K562 (cell line): ENCODE data around the gene MYOG. TPM values are rescaled to one million over a fixed set of nuclear protein-coding genes. Genes with fewer than 3 reads are reported as not detected.

Experiments
- ATAC-seq: fragments of 200-7000 bp; cut with Tn5 transposase; 3 replicates; pipeline ENCODE4 v1.9.1; 2020; ENCODE audit warnings: moderate library complexity
- BruUV-seq: library from RNA; stranded (reverse); fragments of 400-500 nt; replicated peaks from 2 replicates; lab custom pipeline; 2021; lab: Mats Ljungman, UMichigan
- CTCF ChIA-PET: fragments of 300-600 bp; formaldehyde crosslinking; extraction: SDS; loops from one replicate; lab custom pipeline; 2021; ENCODE audit warnings: low intra/inter-chr PET ratio; lab: Yijun Ruan, JAX
- POLR2A ChIA-PET: fragments of 300-600, 350-650 bp; sonication (Branson Sonifier 250); formaldehyde crosslinking; extraction: SDS; loops from one replicate; lab custom pipeline; 2021; ENCODE audit warnings: antibody characterized with exemption, inconsistent platforms; lab: Yijun Ruan, JAX
- DNase-seq, 4 experiments: peaks; one replicate each; pipeline versions ENCODE4 v3.0.0 to v3.0.0-alpha.2; 2011 to 2018; ENCODE audit warnings: low spot score in 3 of 4, mixed read lengths in 3 of 4; ENCODE audit errors: extremely low read depth in 1 of 4
- FAIRE-seq: peaks from 2 replicates; lab custom pipeline; 2011; peaks lifted over from hg19 to GRCh38; lab: Jason Lieb, UNC
- H2AFZ ChIP-seq: 2 replicates; pipeline ENCODE4 v1.6.0; 2011; ENCODE audit warnings: low read depth, low read length, control low read depth, inconsistent platforms
- H3K27ac ChIP-seq: fragments of 200-600 bp; 3 replicates; pipeline ENCODE4 v1.8.0; 2011; ENCODE audit warnings: low read depth, mild to moderate bottlenecking, control low read depth, inconsistent platforms, low read length, moderate library complexity, mixed read lengths; ENCODE audit errors: extremely low read depth
- H3K27me3 ChIP-seq, 2 experiments: fragments of 300-600 bp in 1 of 2; 2 replicates in 1 of 2; 3 replicates in 1 of 2; pipeline versions ENCODE4 v1.6.0 to v1.8.0; 2011; ENCODE audit warnings: inconsistent platforms in 2 of 2, low read length in 2 of 2, mild to moderate bottlenecking in 1 of 2, mixed read lengths in 1 of 2, moderate library complexity in 1 of 2; ENCODE audit not compliant: control insufficient read depth in 2 of 2, insufficient read depth in 2 of 2
- H3K36me3 ChIP-seq: fragments of 300-600 bp; 3 replicates; pipeline ENCODE4 v1.8.0; 2011; ENCODE audit warnings: mild to moderate bottlenecking, low read length, inconsistent platforms; ENCODE audit not compliant: control insufficient read depth, insufficient read depth
- H3K4me1 ChIP-seq, 2 experiments: fragments of 200-600 bp in 1 of 2; replicated peaks in 1 of 2; 2 replicates in 1 of 2; 3 replicates in 1 of 2; pipeline versions ENCODE4 v1.5.1 to v1.8.0; 2011; ENCODE audit warnings: inconsistent platforms in 2 of 2, low read length in 2 of 2, mild to moderate bottlenecking in 1 of 2, mixed read lengths in 1 of 2, moderate library complexity in 1 of 2; ENCODE audit not compliant: control insufficient read depth in 2 of 2, insufficient read depth in 2 of 2
- H3K4me2 ChIP-seq: 2 replicates; pipeline ENCODE4 v1.6.1; 2011; ENCODE audit warnings: low read length, control low read depth, inconsistent platforms, mixed read lengths; ENCODE audit not compliant: insufficient read depth
- H3K4me3 ChIP-seq: fragments of 200-600 bp; sonication (generic), shearing (Covaris generic); 2 replicates; pipeline ENCODE4 v1.5.1; 2016; ENCODE audit warnings: control low read depth, inconsistent platforms
- H3K79me2 ChIP-seq: fragments of 200-600 bp; 3 replicates; pipeline ENCODE4 v1.8.0; 2011; ENCODE audit warnings: low read length, inconsistent platforms; ENCODE audit not compliant: control insufficient read depth, insufficient read depth
- H3K9ac ChIP-seq, 2 experiments: 2 replicates each; pipeline versions ENCODE4 v1.6.0 to v1.6.1; 2011; ENCODE audit warnings: low read depth in 2 of 2, low read length in 2 of 2, control low read depth in 1 of 2, inconsistent platforms in 1 of 2, mild to moderate bottlenecking in 1 of 2, mixed read lengths in 1 of 2; ENCODE audit not compliant: insufficient read depth in 1 of 2
- H3K9me1 ChIP-seq: one replicate; pipeline ENCODE4 v1.6.0; 2011; ENCODE audit warnings: inconsistent platforms, mild to moderate bottlenecking, low read length, moderate library complexity; ENCODE audit not compliant: control insufficient read depth, insufficient read depth
- H3K9me3 ChIP-seq: replicated peaks from 2 replicates; pipeline ENCODE4 v1.5.1; 2011; ENCODE audit warnings: low read depth, low read length, inconsistent platforms; ENCODE audit not compliant: control insufficient read depth, insufficient read depth
- H4K20me1 ChIP-seq: replicated peaks from 2 replicates; pipeline ENCODE4 v1.6.1; 2011; ENCODE audit warnings: low read length, inconsistent platforms, mixed read lengths; ENCODE audit not compliant: control insufficient read depth, insufficient read depth
- ESRRA ChIP-seq: fragments of 450-650 bp; IDR thresholded peaks from 2 replicates; pipeline ENCODE4 v1.6.1; 2014; ENCODE audit warnings: low read depth, mild to moderate bottlenecking, moderate library complexity, borderline replicate concordance
- GATAD2A ChIP-seq: fragments of 450-650 bp; IDR thresholded peaks from 2 replicates; pipeline ENCODE4 v1.6.1; 2017
- NR2C1 ChIP-seq, 2 experiments: fragments of 450-650 bp; IDR thresholded peaks; 2 replicates each; pipeline ENCODE4 v1.6.1; 2017; ENCODE audit warnings: mild to moderate bottlenecking in 2 of 2, antibody characterized with exemption in 1 of 2, inconsistent platforms in 1 of 2, missing compliant biosample characterization in 1 of 2, missing genetic modification characterization in 1 of 2
- NR2C2 ChIP-seq, 2 experiments: fragments of 200-800 bp in 1 of 2; sonication (Bioruptor generic) in 1 of 2; sonication (generic) in 1 of 2; formaldehyde crosslinking in 1 of 2; IDR thresholded peaks; 2 replicates each; pipeline versions ENCODE4 v1.6.1 to v1.8.0; 2016 to 2022; ENCODE audit warnings: mild to moderate bottlenecking in 1 of 2, missing compliant biosample characterization in 1 of 2, missing genetic modification characterization in 1 of 2, missing genetic modification reagents in 1 of 2
- WGBS: fragments of 100-300 bp; shearing (Covaris generic); methylation state at CpG from one replicate; pipeline ENCODE4 v1.1.6; 2016; ENCODE audit warnings: low coverage, mixed read lengths; ENCODE audit not compliant: insufficient coverage; ENCODE audit errors: missing lambda C conversion rate; 5-methylcytosine and 5-hydroxymethylcytosine counted together
- in situ Hi-C: fragments of 300-500 bp; cut with MboI; formaldehyde crosslinking; loops from 4 replicates; pipeline ENCODE4 v1.15.0; 2018; ENCODE audit warnings: inconsistent platforms, mixed read lengths
- intact Hi-C: fragments of 100-400 bp; cut with micrococcal nuclease; formaldehyde crosslinking; loops from 2 replicates; pipeline ENCODE4 v1.14.2; 2022
- polyA plus RNA-seq, 8 experiments: library from polyadenylated mRNA; depleted of rRNA in 4 of 8; stranded (reverse) in 5 of 8; unstranded in 3 of 8; fragments of >200 nt; fragmentation: Nextera tagmentation in 2 of 8; fragmentation: Illumina TruSeq in 1 of 8; extraction: Ambion mirVana in 2 of 8; extraction: Trizol in 1 of 8; gene quantifications; 2 replicates each; pipeline versions ENCODE4 v1.2.1 to v1.2.3, GENCODE V29; 2011 to 2014; ENCODE audit warnings: inconsistent platforms in 1 of 8, missing spikeins in 1 of 8
- total RNA-seq, 7 experiments: library from RNA; depleted of rRNA in 6 of 7; stranded (reverse); fragments of >200 nt in 6 of 7; fragmentation: Illumina TruSeq in 2 of 7; extraction: Trizol in 2 of 7; gene quantifications; 2 replicates each; pipeline versions ENCODE4 v1.2.1 to v1.2.3, GENCODE V29; 2011 to 2021; ENCODE audit warnings: low replicate concordance in 1 of 7

Gene MYOG
- total and polyA plus RNA-seq, 9 of the 15 experiments (the other 6 are each of a cell fraction or from before 2014, with no cell fraction given): not detected

DNA sequence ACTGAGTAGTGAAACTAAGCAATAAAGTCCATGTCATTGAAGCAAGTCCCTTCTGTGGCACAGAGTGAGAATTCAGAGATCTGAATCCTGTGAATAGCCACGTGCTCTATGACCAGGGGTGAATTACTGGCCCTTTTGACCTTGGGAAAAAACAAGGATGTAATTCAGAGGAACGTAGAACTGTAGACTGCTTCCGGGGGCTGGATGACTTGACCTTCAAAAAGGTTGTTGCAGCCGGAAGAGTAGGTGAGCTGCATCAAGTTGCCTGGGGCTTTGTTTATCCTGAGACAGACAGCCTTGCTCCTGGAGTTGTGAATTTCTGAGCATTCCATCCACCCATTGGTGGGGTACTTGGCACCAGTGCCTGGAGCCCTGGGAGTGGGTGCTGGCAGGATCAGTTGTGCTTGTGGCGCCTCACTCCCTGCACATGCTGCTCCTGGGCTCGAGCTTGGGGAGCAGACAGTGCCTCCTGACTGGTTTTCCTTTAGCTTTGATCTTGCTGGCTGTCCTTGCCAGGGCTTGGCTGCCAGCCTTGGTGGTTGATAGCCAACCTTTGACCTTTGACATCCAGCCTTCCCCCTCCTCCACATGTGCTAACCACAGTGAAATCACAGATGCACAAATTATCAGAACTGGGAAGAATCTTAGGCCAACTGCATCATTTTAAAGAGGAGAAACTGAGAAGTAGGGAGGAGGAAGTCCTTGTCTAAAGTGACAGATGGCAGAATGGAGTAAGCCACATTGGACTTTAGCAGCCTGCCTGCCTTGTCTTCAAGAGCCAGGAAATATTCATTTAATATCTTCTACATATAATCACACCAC is 16.2 kb upstream of the MYOG start:
- intact Hi-C loops (no loop called here), in situ Hi-C loops (no loop called here)
- H3K27ac ChIP-seq: no peak overlapping the region
- CTCF ChIA-PET: no interaction called here
- DNase-seq: no peak
- no peaks in the 10 kb centered on the region for H4K20me1 ChIP-seq
- BruUV-seq: no TSS peak
- H3K4me1 ChIP-seq: no peaks in the 10 kb centered on the region
- no peak overlapping the region for H3K4me2 ChIP-seq
- ATAC-seq: no peak
- 6% methylated on average over 6 of the region's 6 CpGs for WGBS
- no peaks in the 10 kb centered on the region for H3K9me3 ChIP-seq
- FAIRE-seq: no peak
- peaks cover 13 to 23% of the 10 kb centered on the region in 2 experiments; a peak in 4 of 5 replicates for H3K27me3 ChIP-seq
- TF ChIP-seq NR2C2 (CRISPR knock-in tag; IDR thresholded peaks at IDR 0.05): no peak
- TF ChIP-seq NR2C2 (tag; IDR thresholded peaks at IDR 0.05): 0 out of 2 replicates have a peak, but pooled peaks have one; percentile 46
- TF ChIP-seq NR2C1 (IDR thresholded peaks at IDR 0.05): 0 out of 2 replicates have a peak, but pooled peaks have one; percentile 27
- TF ChIP-seq NR2C1 (tag; IDR thresholded peaks at IDR 0.05): no peak
- TF ChIP-seq ESRRA: 0 out of 2 replicates have a peak, but pooled peaks have one; percentile 44
- TF ChIP-seq GATAD2A: no peak
- no peak overlapping the region for H2AFZ ChIP-seq
- POLR2A ChIA-PET: interaction anchor here (0.6 to 1.0 kb wide), 3 partner anchors 14 to 68 kb away, joined by 3 to 5 read pairs (median 3); no protein-coding TSS in a partner anchor
- no peaks in the 10 kb centered on the region for H3K36me3 ChIP-seq
- H3K9me1 ChIP-seq: no peaks in the 10 kb centered on the region
- H3K4me3 ChIP-seq: no peak overlapping the region
- no peaks in the 10 kb centered on the region for H3K79me2 ChIP-seq
- peak overlapping the region in 1 of 2 experiments; percentile 37; a peak in 1 of 4 replicates for H3K9ac ChIP-seq
